NOMO-1 treated with dmso at 0.1 percent for 144 hours (cell line): ENCODE results near the gene VEGFA.

Experiments
- DNase-seq: peaks from one replicate; lab custom pipeline; 2025; ENCODE audit not compliant: unreplicated experiment; lab: John Stamatoyannopoulos, UW

The VEGFA gene

GRCh38 chr6:43759136-43759906, 10.7 kb upstream of the VEGFA start:
- DNase-seq = no peak

DNA sequence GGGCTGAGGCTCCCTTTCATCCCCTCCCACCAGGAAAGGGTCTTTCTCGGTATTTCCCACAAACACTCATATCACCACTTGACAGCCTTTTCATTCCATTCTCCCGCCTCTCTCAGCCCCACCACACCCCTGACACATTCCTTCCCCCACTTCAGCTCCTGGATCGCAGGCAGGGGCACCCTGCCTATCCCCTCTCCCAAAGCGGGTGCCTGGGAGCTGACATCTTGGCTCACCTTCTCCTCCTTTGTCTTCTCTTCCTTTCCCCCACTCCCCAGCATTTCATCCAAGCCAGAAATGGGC, 10.2 kb upstream of the VEGFA start:
- no peak for DNase-seq

- no peak for DNase-seq
These were observed 9.5 kb upstream of the VEGFA start for GRCh38 chr6:43760210-43761168.

DNA sequence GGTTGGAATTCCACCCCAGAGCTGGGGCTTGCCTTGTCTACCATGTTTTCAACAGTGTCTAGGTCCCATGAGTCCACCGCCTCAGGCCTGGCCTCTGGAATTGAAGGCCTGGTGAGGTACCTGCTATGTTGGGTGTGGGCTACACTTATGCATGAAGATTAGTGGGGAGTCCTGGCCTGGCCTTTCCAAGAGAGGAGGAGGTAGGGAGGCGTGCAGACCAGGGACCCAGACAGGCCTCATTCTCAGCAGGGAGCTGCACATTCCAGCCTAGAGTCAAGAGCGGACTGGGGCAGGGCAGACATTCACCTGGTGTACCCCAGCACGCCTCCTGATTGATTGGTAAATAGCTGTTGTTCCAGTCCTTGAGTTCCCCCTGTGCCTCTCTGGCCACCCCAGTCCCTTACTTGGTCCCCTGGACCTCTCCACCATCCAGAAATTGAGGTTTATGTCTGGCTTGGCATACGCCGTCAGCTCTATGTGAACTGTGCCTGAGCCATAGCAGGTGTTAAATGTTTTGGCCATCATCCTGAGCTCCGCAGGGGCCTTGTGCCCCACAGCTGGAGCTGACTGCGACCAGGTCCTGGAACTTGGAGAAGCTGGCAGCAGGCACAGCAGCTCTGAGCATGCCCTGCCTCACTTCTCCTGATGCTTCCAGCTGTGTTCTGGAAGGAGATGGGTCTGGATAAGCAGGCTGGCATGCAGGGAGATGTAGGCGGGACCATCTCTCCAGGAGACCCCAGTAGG, 8.2 kb upstream of the VEGFA start:
- no peak for DNase-seq

DNA sequence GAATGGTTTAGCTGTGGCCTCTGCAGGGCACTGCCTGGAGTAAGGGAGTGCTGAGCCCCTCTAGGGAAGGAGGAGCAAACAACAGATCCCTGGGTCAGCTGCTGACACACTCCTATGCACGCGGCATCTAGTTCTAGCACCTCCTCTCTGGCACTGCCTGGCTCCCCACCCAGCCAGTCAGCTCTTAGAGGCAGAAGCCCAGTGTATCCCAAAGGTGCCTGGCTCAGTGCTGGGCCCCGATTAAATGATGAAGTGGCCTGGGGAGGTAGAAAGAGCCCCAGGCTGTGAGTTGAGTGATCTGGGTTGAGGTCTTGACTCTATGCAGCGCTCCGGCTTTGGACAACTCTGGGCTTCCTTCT, 7.6 kb upstream of the VEGFA start:
- DNase-seq = no peak

DNA sequence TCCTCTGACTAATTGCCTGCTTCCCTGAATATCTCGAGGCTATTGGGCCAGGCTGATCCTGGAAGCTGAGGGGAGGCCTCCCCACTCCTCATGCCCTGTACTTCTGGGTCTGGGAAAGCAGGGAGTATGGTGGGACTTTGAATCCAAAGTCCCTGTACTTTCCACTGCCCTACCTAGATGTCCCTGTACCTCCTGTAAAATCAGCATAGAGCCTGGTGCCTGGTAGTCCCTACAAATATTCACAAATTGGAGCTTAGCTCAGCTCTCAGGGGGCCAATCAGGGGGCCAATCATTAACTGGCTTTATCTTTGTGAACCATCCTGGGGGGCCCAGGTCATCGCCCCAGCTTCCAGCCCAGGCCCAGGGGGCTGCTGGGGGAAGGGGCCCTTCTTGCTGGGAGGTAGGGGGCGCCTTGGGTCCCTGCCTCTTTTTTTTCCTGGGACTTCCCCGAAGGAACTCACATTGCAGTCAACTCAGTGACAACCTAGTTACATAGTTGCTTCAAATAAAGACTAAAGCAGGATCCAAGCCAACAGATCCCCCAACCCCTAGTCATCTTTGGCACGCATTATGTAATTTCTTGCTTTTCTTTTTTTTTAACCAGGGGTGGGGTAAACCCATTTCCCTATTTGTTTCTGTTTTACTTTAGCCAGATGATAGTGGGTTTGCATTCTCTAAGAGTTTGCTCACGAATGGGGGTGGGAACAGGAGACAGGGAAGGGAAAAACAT, 6.9 kb upstream of the VEGFA start:
- DNase-seq = no peak

DNA sequence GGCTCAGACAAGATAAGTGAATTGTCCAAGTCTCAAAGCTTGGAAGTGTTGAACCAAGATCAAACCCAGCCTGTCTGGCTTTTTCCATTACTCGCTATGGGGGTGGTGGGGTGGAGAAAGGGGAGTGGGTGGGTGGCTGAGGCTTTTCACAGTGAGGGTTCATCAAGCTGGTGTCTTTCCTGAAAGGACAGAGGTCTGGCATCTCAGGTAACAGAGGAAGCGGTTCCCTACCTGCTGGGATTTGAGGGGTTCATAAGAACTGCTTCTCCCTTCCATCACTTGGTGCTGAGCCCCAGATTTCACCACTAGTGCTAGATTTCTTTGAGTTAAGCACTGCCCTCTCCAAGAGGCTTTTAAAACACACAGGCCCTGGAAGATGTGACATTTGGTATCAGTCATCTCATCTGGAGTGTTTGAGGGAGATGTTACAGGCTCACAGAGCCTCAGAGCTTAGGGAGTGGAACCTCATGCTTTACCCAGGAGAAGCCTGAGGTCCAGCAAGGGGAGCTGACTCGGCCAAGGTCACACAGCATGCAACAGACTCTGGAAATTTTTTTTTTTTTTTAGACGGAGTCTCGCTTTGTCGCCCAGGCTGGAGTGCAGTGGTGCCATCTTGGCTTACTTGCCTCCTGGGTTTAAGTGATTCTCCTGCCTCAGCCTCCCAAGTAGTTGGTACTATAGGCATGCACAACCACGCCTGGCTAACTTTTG, 6.0 kb upstream of the VEGFA start:
- DNase-seq = no peak

DNA sequence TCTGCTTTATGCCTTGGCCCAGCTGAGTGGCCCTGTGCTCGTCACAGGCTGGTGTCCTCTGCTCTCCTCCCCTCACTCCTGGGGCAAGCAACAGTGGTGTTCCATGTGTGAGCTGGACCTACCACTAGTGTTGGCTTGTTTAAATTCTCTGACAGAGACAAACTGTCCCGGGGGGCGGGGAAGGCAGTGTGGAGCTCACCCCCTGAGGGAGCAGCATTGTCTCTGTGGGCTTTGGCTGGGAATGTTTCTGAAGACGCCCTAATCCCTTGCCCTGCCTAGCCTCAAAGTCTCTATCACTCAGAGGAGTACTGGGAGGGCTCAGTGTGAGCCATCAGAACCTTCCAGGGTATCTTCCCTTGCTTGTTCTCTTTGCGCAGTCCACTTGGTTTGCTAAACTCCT, 5.2 kb upstream of the VEGFA start:
- no peak for DNase-seq

DNA sequence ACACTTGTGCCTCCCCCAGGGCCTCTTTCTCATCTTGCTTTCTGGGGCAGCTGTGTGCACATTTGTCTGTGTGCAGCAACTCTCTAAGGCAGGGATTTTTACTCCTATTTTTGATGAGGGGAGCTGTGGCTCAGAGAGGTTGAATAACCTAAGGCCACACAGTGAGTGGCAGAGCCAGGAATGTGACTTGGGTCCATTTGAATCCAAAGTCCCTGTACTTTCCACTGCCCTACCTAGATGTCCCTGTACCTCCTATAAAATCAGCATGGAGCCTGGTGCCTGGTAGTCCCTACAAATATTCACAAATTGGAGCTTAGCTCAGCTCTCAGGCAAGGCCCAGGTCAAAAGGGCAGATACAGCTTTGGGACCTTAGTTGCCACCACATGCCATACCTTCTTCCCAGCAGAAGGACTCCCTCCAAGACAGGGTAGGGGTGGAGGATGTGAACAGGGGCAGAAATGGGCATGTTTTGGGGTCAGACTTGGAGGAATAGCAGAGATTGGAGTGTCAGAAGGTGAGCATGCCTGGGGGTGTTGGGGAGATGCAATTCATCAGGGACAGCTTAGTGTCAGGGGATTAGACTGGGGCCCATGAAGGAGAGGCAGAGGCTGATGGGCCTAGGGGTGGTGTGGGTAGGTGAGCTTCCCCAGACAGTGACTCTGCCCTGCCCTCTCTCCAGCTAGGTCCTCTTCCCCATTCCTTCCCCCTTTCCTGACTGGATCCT, 4.1 kb upstream of the VEGFA start:
- DNase-seq = no peak

DNA sequence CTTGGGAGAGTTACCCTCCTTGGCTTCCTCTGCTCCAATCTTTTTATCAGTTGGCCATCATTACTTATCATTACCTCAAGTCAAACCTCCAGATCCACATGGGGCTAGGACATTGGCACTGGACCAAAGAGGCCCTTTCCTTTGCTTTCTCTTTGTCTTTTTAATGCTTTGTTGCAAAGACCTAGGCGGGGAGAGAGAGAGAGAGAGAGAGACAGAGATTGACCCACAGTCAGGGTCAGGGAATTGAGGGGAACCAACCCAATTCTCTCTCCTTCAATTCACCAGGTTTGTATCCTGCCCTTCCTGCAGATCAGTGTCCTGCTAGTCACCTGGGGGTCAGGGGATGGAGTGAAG, 3.5 kb upstream of the VEGFA start:
- DNase-seq = no peak

DNA sequence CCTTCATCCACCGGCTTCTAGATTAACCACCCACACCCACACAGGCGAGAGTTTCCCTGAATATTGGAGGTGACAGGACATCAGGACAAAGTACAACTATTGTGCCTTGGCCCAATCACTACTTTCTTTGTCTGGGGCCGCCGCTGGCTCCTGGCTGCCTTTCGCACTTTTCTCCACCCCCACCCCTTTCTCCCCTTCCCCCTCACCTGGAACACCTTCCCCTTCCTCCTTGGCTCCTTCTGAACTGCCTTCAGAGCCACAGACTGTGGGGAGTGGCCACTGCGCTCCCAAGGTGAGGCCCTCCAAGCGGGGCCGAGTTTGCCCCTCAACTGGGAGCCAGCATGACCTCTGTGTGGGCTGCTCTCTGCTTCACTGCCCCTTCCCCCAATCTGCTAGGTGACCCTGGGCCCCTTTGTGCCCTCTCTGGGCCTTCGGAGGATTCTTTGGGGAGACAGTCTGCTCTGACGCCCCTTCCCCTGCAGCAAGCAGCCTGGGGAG, 3.0 kb upstream of the VEGFA start:
- no peak for DNase-seq

- no peak for DNase-seq
These were observed 2.2 kb upstream of the VEGFA start for GRCh38 chr6:43767553-43768505.

DNA sequence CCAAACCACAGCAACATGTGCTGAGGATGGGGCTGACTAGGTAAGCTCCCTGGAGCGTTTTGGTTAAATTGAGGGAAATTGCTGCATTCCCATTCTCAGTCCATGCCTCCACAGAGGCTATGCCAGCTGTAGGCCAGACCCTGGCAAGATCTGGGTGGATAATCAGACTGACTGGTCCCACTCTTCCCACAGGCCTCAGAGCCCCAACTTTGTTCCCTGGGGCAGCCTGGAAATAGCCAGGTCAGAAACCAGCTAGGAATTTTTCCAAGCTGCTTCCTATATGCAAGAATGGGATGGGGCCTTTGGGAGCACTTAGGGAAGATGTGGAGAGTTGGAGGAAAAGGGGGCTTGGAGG, 1.5 kb upstream of the VEGFA start:
- DNase-seq = no peak

- no peak for DNase-seq
These were observed 957 bp upstream of the VEGFA start for GRCh38 chr6:43768983-43769525.

- peak; percentile 48 for DNase-seq
These were observed 580 bp downstream of the VEGFA start for GRCh38 chr6:43770372-43771209.

DNA sequence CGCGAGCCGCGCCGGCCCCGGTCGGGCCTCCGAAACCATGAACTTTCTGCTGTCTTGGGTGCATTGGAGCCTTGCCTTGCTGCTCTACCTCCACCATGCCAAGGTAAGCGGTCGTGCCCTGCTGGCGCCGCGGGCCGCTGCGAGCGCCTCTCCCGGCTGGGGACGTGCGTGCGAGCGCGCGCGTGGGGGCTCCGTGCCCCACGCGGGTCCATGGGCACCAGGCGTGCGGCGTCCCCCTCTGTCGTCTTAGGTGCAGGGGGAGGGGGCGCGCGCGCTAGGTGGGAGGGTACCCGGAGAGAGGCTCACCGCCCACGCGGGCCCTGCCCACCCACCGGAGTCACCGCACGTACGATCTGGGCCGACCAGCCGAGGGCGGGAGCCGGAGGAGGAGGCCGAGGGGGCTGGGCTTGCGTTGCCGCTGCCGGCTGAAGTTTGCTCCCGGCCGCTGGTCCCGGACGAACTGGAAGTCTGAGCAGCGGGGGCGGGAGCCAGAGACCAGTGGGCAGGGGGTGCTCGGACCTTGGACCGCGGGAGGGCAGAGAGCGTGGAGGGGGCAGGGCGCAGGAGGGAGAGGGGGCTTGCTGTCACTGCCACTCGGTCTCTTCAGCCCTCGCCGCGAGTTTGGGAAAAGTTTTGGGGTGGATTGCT, 1.3 kb downstream of the VEGFA start:
- DNase-seq = no peak
